Inflammatory macrophage (primary cell): ENCODE data around the gene GIMAP2.
"Not testable (repeated sequence)": the region's sequence is repeated elsewhere in the genome, so short reads cannot be mapped to it uniquely, and the experiment has no call there.

Source experiments
- DNase-seq, 2 donors: peaks; one replicate each; pipeline ENCODE4 v3.0.0-alpha.2; 2020 to 2022

GIMAP2 gene

DNA sequence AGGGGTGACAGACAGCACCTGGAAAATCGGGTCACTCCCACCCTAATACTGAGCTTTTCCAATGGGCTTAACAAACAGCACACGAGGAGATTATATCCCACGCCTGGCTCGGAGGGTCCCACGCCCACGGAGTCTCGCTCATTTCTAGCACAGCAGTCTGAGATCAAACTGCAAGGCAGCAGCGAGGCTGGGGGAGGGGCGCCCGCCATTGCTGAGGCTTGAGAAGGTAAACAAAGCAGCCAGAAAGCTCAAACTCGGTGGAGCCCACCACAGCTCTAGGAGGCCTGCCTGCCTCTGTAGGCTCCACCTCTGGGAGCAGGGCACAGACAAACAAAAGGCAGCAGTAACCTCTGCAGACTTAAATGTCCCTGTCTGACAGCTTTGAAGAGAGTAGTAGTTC is 6.9 kb upstream of the GIMAP2 start:
- not testable (repeated sequence) for DNase-seq

DNA sequence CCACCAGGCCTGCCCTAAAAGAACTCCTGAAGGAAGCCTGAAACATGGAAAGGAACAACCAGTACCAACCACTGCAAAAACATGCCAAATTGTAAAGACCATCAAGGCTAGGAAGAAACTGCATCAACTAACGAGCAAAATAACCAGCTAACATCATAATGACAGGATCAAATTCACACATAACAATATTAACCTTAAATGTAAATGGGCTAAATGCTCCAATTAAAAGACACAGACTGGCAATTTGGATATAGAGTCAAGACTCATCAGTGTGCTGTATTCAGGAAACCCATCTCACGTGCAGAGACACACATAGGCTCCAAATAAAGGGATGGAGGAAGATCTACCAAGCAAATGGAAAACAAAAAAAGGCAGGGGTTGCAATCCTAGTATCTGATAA is 5.1 kb upstream of the GIMAP2 start:
- DNase-seq: not testable (repeated sequence)

DNA sequence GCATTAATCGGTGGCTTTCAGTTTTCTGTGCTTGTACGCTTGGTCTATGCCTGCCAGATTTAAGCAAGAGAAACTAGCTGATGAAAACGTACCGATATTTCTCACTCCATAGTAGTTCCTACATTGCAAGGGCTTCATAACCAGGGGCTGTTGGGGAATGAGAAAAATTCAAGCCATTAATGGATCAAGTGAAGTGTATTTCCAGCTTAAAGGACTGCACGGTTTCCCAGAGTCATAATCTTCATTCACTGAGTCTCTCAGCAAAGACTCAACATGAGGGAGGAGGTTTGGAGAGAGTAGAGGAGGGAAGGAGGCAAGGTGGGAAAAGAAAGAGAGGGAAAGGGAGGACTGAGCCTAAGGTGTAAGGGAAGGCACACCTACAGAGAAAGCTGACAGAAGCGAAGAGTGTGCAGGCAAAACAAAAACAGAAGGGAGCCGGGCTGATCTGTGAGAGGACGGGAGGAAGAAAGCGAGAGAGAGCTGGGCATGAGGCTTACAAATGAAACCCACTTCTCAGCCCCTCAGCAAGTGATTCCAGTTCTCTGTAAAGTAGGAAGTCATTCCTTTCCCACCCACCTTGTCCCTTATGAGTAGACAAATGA is 625 bp downstream of the GIMAP2 start:
- peak; percentile 35 to 46 for DNase-seq

DNA sequence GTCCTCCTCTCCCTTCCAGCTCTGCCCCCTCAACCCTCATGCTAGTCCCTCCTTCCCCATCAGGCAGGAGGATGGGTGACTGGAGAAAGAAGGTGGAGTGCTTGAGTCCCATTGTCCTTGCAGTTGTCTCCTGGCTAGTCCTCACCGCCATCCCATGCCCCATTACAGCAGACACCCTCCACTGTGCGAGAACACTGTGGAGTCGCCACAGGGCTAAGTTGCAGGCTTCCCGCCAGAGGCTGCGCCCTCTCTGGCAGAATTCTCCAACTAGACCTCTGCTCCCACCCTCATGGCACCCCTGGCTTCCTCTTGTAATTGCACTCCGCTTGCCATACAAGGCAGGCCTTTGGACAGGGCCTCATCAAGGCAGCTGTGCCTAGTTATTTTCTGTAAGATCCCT is 3.1 kb downstream of the GIMAP2 start:
- DNase-seq: no peak

DNA sequence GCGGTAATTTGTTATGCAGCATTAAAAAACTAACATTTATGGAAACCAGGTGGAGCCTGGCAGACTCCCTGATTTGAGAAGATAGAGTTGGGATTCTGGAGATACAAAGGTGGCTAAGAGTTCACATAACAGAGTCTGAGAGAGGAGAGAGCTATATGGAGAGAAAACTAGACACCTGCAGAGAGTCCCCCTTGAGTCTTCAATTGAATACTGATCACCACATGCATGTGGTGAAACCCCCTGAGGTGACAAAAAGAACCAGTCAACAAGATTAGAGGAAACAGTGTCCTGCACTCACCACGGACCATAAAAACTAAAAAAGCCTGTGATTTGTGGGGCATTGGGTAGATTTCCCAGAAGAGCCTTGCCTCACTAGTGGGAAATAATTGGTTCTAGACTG is 10.1 kb downstream of the GIMAP2 start:
- no peak for DNase-seq

DNA sequence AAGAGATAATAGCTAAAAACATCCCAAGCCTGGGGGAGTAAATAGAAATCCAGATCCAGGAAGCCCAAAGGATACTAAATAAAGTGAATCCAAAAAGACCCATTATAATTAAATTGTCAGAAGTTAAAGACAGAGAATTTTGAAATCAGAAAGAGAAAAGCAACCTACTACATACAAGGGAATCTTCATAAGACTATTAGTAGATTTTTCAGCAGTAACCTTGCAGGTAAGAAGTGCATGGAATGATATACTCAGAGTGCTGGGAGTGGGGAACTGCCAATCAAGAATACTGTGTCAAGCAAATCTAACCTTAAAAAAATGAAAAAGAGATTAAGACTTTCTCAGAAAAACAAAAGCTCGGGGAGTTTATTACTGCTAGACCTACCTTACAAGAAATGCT is 17.7 kb downstream of the GIMAP2 start:
- no peak for DNase-seq

DNA sequence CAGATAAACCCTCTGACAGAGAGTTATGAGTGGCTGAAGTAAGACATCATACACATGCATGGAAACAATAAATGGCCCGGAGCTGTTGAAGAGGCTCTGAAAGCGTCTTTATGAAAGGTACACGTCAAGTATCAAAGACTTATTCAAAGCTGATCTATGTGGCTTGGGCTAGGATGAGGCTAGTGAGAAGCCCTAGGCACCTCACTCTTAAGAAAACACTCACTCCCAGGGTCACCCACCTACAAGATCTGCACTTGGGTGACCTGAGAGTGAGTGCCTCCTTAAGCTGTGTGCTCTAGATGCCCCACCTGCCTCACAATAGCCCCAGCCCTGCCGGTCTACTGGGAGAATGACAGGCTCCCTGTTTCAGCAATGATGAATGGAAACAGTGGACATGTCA is 29.8 kb downstream of the GIMAP2 start:
- no peak for DNase-seq

DNA sequence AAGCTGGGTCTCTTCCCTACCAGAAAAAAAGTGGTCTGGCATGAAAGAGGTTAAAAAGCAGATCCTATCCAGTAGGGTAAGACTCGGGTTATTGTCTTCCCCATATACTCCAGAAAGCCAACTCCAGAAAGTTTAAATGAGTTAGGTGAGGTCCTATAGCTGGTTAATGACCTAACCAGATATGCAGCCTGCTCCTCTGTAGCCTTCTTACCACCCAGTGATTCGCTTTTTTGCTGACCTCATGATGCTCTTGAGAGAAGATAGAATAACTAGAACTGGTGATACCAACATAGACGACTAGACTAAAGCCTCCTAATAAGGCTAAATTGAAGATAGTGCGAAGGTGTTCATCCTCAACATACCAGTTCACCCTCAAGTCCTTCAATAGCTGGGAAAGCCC is 30.2 kb downstream of the GIMAP2 start:
- DNase-seq: no peak

DNA sequence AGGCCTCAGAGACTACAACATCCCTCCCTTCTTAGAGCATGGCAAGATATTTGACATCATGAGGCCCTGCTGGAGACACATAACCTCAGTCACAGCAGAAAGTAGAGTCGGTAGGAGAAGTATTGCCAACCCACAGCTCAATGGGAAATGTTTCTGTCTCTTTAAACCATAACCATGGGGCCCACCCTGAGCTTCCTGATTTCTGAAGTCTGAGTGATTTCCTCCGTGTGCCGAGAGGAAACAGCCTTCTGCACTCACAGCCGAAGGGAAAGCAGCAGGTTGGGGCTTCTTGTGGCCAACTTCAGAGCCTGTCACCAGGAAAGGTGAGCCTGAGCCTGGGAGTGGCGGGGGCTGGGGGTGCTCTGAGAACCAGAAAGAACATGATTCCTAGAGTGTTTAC is 30.9 kb downstream of the GIMAP2 start, which contains the start of gene GIMAP1:
TSS of gene GIMAP1 (plus strand) at position 246 of the 400 bp plus-strand sequence. CDS start 2,435 bp downstream, outside the sequence.
- peak; percentile 76 to 80 for DNase-seq

DNA sequence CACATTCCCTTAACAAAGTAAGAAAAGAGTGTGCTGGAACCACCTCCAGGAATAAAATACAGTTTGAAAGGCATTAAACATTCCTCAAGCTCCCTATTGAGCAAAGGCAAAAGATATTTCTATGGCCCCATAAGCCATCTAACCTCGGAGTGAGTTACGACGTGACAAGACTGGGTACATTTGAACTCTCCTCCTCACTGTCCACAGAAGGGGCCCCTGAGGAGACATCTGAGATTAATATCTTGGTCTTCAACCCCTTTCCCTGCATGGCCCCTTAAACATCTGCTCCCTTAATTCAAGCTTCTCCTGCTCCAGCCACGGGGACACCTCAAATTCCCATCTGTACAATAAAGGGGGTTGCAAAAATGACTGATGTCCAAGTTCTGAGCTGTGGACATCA is 31.4 kb downstream of the GIMAP2 start:
- DNase-seq: no peak

DNA sequence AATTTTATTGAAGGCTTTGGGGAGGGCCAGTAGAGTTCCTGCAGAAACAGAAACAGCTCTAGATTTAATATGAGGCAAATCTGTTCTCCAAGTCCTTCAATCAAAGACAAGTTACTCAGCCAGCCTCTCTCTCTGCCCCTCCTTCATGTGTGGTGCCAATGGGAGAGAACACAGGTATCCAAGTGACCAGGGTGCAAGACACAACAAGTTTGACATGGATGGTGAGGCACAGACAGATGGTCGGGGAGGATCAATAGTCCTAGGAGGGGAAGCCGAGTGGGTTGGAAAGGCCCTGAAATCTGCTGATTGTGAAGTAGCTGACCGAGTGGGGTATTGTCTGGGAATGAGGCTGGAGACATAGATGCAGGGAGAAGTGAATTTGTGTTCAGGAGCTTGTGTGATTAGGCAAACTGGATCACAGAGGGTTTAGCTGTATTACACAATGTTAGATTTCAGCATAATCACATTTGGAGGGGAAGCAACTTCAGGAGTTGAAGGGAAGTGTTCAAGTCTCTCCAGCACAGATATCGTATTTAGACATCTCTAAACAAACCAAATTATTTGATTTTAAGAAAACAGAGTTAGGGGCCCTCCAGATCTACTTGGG is 32.4 kb downstream of the GIMAP2 start:
- peak; percentile 69 to 89 for DNase-seq

DNA sequence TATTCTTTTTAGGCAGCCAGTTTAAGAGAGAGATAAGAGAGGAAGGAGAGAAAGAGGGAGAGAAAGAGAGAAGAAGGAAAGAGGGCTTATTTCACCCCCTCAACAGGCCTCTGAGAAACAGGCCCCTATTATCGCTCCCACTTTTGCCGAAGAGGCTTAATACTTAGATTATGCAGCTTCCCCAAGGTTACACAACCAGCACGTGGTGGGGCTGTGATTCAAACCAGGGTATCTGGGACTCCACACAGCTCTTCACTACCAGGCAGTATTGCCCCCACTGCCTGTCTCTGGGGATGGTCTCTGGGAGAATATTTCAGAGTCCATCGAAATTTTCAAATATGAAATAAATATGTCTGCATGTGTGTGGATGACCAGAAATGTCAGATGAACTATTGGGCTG is 33.9 kb downstream of the GIMAP2 start:
- DNase-seq: peak; percentile 29 to 50

DNA sequence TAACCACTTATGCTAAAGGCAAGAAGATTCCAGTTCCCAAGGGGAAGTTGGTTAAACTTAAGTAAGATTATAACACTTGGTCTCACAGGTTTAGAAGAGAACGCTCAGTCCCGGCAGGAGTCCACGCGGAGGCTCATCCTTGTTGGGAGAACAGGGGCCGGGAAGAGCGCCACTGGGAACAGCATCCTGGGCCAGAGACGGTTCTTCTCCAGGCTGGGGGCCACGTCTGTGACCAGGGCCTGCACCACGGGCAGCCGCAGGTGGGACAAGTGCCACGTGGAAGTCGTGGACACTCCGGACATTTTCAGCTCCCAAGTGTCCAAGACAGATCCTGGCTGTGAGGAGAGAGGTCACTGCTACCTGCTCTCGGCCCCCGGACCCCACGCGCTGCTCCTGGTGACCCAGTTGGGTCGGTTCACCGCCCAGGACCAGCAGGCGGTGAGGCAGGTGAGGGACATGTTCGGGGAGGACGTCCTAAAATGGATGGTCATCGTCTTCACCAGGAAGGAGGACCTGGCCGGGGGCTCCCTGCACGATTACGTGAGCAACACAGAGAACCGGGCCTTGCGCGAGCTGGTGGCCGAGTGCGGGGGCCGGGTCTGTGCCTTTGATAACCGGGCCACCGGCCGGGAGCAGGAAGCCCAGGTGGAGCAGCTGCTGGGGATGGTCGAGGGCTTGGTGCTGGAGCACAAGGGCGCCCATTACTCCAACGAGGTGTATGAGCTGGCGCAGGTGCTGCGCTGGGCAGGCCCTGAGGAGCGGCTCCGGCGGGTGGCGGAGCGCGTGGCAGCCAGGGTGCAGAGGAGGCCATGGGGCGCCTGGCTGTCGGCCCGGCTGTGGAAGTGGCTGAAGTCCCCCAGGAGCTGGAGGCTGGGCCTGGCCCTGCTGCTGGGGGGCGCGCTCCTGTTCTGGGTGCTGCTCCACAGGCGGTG is 34.7 kb downstream of the GIMAP2 start:
- no peak for DNase-seq

DNA sequence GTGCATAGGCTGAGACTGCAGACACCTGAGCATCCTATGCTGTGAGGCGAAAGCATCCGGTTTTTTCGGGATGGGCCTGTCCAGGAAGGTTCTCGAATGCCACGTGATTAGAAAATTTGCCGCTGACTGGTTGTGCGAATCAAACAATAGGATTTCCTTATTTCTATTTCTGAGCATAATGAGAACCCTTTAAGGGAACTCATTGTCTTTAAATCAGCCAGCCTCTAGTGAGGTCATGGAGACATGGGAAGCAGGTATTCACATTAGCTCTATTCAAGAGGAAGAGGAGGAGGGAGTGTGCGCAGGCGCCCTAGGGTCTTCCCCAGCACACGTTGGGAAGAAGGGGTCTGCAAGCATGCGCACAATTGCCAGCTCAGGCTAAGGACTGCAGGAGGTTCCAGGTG is 36.5 kb downstream of the GIMAP2 start:
- DNase-seq: no peak

DNA sequence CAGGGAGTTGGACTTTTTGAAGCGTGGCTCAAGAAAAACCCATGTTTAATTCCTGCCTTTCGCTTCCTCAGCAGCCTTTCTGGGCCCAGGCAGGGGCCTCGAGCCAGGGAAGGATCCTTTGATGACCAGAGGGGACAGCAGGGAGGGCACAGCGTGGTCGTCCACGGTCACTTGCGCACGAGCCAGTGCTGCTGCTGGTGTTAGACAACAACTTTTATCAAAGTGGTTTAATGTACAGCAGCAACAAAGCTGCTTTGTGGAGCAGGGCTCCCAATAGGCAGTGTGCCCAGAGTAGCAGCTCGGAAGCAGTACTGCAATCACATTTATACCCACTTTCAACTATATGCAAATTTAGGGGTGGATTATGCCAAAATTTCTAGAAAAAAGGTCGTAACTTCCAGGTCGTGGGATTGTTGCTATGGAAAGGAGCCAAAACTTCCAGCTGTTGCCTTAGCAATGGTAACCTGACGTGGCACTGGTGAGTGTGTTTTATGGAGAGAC is 37.0 kb downstream of the GIMAP2 start:
- no peak for DNase-seq

DNA sequence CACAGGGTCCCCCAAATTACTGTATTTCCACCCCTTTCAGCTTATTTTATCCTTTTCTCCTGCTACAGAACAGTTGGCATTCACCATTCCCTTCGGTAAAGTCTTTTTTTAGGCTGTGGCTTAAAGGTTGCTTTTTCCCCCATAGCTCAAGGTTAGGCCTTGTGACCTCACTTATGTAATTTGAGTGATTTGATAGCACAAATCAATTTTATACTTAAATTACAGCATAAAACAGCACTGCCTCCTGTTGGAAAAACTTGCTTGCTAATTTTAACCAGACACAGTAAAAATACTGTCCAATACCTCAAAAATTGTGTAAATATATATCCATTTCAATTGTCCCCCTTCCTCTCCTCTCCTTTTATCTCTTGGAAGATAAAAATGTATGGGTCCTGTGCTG is 38.0 kb downstream of the GIMAP2 start:
- DNase-seq: no peak

DNA sequence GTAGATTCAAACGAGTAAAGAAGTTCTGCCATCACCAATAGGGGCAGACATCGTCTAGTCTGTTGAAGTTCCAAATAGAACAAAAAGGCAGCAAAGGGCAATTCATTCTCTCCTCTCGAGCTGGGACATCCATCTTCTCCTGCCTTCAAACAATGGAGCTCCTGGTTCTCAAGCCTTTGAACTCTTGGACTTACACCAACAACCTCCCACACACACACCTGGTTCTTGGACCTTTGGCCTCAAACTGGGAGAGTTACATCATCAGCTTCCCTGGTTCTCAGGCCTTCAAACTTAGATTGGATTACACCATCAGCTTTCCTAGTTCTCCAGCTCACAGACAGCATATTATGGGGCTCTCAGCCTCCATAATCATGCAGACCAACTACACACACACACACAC is 41.9 kb downstream of the GIMAP2 start:
- DNase-seq: no peak

DNA sequence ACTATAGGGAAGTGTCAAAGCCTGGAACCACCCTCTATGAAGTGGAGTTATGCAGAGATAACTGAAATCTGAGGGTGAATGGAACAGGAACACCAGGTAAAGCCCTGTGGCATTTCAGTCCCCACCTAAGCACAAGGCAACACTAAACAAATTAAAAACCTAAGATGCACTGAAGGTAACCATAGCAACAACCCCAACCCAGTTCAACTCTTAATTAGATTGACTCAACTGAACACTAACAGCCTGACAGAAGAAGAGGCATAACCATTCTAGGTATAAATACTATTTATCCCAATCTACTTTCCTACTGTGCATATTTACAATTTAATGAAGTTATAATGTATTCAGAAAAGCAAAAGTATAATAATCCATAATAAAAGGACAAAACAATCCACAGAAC is 42.5 kb downstream of the GIMAP2 start:
- no peak for DNase-seq

DNA sequence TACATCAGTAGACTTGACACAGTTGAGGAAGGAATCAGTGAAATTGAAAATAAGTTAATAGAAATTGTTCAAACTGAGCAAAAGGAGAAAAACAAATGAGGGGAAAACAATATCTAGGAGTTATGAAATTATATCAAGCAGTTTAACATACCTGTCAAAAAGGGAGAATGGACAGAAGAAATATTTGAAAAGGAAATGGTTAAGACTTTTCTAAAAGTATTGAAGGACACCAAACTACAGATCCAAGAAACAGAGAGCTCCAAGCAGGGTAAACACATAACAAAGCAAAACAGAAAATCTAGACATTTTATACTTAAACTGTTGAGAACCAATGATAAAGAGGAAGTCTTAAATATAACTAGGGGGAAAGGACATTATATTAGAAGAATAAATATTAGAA is 43.1 kb downstream of the GIMAP2 start:
- no peak for DNase-seq

DNA sequence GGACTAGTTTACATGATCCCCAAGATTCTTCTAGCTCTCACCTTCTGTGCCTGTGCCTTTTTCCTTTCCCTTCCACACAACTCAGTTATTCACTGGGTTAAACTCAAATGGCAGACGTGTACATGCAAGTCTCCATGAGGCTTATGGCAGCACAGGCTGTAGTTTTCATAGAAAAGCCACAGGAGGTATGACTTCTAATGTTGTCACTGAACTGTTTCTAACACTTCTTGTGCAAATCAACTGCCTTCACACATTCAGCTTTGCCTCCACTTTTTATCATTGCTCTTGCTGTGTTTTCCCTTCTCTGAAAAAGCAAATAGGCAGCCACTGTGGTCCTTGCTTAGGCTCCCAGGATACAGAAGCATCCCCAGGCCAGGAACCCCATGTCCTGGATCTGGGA is 46.4 kb downstream of the GIMAP2 start:
- no peak for DNase-seq

DNA sequence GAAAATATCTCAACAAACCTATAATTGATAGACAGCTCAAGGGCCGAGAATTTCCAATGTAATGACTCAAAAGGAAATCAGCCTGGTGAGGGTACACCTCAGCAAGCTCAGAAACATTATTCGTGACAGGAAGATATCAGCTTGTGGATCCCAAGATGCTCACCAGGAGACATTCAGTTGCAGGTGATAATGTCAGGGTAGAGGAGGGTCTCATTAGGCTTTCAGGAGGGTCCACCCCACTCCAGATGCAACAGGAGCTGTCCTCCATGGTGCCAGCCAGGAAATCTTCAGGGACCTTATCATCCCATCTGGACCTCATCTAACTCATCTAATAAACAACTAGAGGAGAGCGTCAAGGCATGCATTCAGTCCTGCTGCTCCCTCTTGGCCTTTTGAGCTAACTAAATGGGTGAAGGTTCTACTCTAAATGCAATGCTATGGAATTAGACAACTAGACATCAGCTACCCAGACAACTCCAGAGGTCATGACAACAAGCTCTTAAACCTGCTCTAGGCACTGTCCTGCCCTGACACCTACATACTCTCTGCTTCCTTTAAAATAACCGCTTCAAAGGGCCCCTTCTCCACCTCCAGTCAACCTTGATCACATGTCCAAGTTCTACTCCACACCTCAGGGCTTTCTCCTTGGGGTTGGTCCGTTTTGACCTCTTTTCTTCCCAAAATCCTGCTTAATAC is 47.4 kb downstream of the GIMAP2 start:
- DNase-seq: no peak

DNA sequence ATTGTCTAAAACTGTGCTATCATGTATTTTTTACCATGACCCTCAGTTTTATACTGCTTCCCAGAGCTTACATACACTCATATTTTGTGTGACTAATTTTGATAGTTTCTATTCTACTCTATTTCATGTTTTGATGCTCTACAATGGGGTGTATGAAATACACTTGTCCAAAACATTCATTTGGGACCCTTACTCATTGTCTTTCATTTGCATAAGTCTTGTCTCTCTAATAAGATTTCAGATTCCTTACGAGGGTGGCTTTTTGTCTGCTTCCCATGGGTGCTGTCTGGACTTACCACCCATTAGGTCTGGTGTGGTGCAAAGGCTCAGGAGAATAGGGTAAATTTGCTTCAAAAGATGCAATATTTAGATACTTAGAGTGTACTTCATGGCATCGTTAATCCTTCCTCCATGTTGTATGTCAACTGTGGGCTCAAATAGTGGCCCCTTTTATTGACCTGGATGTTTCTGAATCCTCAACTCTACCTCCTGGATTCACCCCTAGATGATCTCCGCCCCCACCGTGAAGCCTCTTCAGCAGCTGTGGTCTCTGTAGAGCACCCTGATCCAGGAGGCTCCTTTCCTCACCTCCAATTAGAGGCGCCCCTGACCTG is 48.1 kb downstream of the GIMAP2 start:
- DNase-seq: no peak
